Upper lobe of left lung (tissue), 4 donors: Measurements from ENCODE around the gene ITIH2.

Experiments
- CTCF ChIP-seq, 6 experiments: fragments of 450-650 bp in 4 of 6; fragments of 200-600 bp in 2 of 6; sonication (generic) in 2 of 6; IDR thresholded peaks; one replicate each; pipeline ENCODE4 v1.5.1; 2016 to 2019; ENCODE audit warnings: antibody characterized with exemption in 6 of 6
- POLR2A ChIP-seq, 4 donors: fragments of 450-650 bp; IDR thresholded peaks; one replicate each; pipeline ENCODE4 v1.5.1; 2016 to 2017; ENCODE audit warnings: antibody characterized with exemption in 4 of 4, mild to moderate bottlenecking in 2 of 4
- POLR2AphosphoS5 ChIP-seq, 2 donors: sonication (generic); formaldehyde crosslinking; IDR thresholded peaks; one replicate each; pipeline ENCODE4 v1.5.1; 2017; ENCODE audit warnings: antibody characterized with exemption in 2 of 2

- TF ChIP-seq CTCF (IDR thresholded peaks at IDR 0.05) (no peak), POLR2A (IDR thresholded peaks at IDR 0.05) (no peak), POLR2AphosphoS5 (IDR thresholded peaks at IDR 0.05) (no peak)
Measured at GRCh38 chr10:7776777-7777176, 73.7 kb downstream of the ITIH2 start.
